Testis (tissue), 2 donors: ENCODE data around the gene LEF1.

Source experiments
- POLR2A ChIP-seq: fragments of 450-650 bp; IDR thresholded peaks from one replicate; pipeline ENCODE4 v1.6.1; 2017; ENCODE audit warnings: antibody characterized with exemption, mild to moderate bottlenecking, moderate library complexity
- TF ChIP-seq, protein P1 (sequence below), 3 experiments: fragments of 450-650 bp in 2 of 3; fragments of 200-600 bp in 1 of 3; sonication (generic) in 1 of 3; IDR thresholded peaks; one replicate each; pipeline ENCODE4 v1.5.1; 2016 to 2019; ENCODE audit warnings: antibody characterized with exemption in 3 of 3, mild to moderate bottlenecking in 2 of 3, moderate library complexity in 1 of 3

DNA sequence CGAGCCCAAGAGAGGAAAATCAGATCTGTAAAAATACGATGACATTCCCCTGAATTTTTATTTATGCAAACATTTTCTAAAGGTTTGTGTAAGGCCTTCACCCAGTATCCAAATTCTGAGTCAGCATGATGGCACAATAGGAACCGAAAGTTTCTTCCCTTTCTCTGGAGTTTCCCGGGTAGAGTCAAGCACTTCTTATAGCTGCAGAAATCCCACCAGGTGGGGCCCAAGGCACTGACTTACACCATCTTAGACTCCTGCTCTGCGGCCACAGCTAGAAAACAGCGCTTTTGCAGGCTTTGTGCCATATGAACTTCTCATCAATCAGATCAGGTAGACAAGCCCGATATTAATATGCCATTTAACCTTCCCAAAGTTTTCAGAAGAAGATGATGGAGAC lies 13.4 kb downstream of the LEF1 start:
- TF ChIP-seq POLR2A = no peak
- TF ChIP-seq, protein P1, sequence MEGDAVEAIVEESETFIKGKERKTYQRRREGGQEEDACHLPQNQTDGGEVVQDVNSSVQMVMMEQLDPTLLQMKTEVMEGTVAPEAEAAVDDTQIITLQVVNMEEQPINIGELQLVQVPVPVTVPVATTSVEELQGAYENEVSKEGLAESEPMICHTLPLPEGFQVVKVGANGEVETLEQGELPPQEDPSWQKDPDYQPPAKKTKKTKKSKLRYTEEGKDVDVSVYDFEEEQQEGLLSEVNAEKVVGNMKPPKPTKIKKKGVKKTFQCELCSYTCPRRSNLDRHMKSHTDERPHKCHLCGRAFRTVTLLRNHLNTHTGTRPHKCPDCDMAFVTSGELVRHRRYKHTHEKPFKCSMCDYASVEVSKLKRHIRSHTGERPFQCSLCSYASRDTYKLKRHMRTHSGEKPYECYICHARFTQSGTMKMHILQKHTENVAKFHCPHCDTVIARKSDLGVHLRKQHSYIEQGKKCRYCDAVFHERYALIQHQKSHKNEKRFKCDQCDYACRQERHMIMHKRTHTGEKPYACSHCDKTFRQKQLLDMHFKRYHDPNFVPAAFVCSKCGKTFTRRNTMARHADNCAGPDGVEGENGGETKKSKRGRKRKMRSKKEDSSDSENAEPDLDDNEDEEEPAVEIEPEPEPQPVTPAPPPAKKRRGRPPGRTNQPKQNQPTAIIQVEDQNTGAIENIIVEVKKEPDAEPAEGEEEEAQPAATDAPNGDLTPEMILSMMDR (IDR thresholded peaks at IDR 0.05) = no peak
